IMR-90 (cell line): ENCODE results near the gene FBLN7. TPM values are rescaled to one million over a fixed set of nuclear protein-coding genes. Genes with fewer than 3 reads are reported as not detected.
"Not testable (repeated sequence)": the region's sequence is repeated elsewhere in the genome, so short reads cannot be mapped to it uniquely, and the experiment has no call there.

Experiments used
- ATAC-seq: fragments of 200-7000 bp; cut with Tn5 transposase; 2 replicates; pipeline ENCODE4 v1.9.1; 2020; ENCODE audit warnings: low read depth, mild to moderate bottlenecking, moderate library complexity
- BruUV-seq: library from RNA; stranded (reverse); fragments of 400-500 nt; replicated peaks from 2 replicates; lab custom pipeline; 2021; lab: Mats Ljungman, UMichigan
- CTCF ChIA-PET: fragments of 300-600 bp; formaldehyde crosslinking; extraction: SDS; loops from one replicate; lab custom pipeline; 2021; ENCODE audit warnings: antibody characterized with exemption; lab: Yijun Ruan, JAX
- POLR2A ChIA-PET: fragments of 300-600 bp; sonication (Branson Sonifier 250); formaldehyde crosslinking; loops from one replicate; lab custom pipeline; 2022; ENCODE audit warnings: antibody characterized with exemption; ENCODE audit not compliant: unreplicated experiment; lab: Charles Lee
- DNase-seq: peaks from one replicate; pipeline ENCODE4 v3.0.0; 2013
- H2AFZ ChIP-seq: replicated peaks from 2 replicates; pipeline ENCODE3; 2013; ENCODE audit warnings: low read length, mild to moderate bottlenecking; ENCODE audit not compliant: poor library complexity
- H2AK5ac ChIP-seq: 2 replicates; pipeline ENCODE4 v1.6.1; 2013; ENCODE audit warnings: low read depth, low read length, inconsistent platforms
- H2AK9ac ChIP-seq: replicated peaks from 2 replicates; pipeline ENCODE3; 2013; ENCODE audit warnings: mild to moderate bottlenecking, low read depth, low read length, moderate library complexity; ENCODE audit not compliant: poor library complexity
- H2BK120ac ChIP-seq: 2 replicates; pipeline ENCODE4 v1.6.1; 2013; ENCODE audit warnings: low read depth, low read length, inconsistent platforms
- H2BK15ac ChIP-seq: 3 replicates; pipeline ENCODE4 v1.6.1; 2013; ENCODE audit warnings: low read depth, low read length, inconsistent platforms
- H2BK20ac ChIP-seq: 2 replicates; pipeline ENCODE4 v1.6.1; 2013; ENCODE audit warnings: low read depth, mild to moderate bottlenecking, inconsistent platforms, low read length, moderate library complexity
- H2BK5ac ChIP-seq: 2 replicates; pipeline ENCODE4 v1.6.1; 2013; ENCODE audit warnings: mild to moderate bottlenecking, low read depth, low read length, inconsistent platforms; ENCODE audit not compliant: poor library complexity, severe bottlenecking
- H3K14ac ChIP-seq: replicated peaks from 2 replicates; pipeline ENCODE4 v1.6.1; 2013; ENCODE audit warnings: low read depth, low read length, inconsistent platforms
- H3K18ac ChIP-seq: 2 replicates; pipeline ENCODE4 v1.6.1; 2013; ENCODE audit warnings: low read depth, low read length, control low read depth
- H3K23ac ChIP-seq: 2 replicates; pipeline ENCODE4 v1.6.1; 2013; ENCODE audit warnings: low read depth, low read length, inconsistent platforms
- H3K27ac ChIP-seq: 2 replicates; pipeline ENCODE4 v1.5.1; 2013; ENCODE audit warnings: mild to moderate bottlenecking, control low read depth, low read length; ENCODE audit not compliant: insufficient read depth
- H3K27me3 ChIP-seq: 2 replicates; pipeline ENCODE4 v1.6.1; 2013; ENCODE audit warnings: low read length; ENCODE audit not compliant: control insufficient read depth, insufficient read depth
- H3K36me3 ChIP-seq: 2 replicates; pipeline ENCODE4 v1.6.1; 2013; ENCODE audit warnings: low read length, mixed read lengths; ENCODE audit not compliant: control insufficient read depth, insufficient read depth
- H3K4ac ChIP-seq: 2 replicates; pipeline ENCODE4 v1.6.1; 2013; ENCODE audit warnings: low read depth, low read length, inconsistent platforms
- H3K4me1 ChIP-seq: 2 replicates; pipeline ENCODE4 v1.6.1; 2013; ENCODE audit warnings: low read length, mixed read lengths; ENCODE audit not compliant: control insufficient read depth, insufficient read depth
- H3K4me2 ChIP-seq: 2 replicates; pipeline ENCODE4 v1.6.1; 2013; ENCODE audit warnings: low read depth, mild to moderate bottlenecking, control low read depth, low read length, moderate library complexity
- H3K4me3 ChIP-seq: 2 replicates; pipeline ENCODE4 v1.5.1; 2013; ENCODE audit warnings: low read depth, mild to moderate bottlenecking, control low read depth, low read length, moderate library complexity; ENCODE audit not compliant: insufficient read depth
- H3K56ac ChIP-seq: 2 replicates; pipeline ENCODE4 v1.6.1; 2013; ENCODE audit warnings: low read length, inconsistent platforms; ENCODE audit not compliant: insufficient read depth; ENCODE audit errors: extremely low read depth
- H3K79me1 ChIP-seq, 2 experiments: 2 replicates each; pipeline ENCODE4 v1.6.1; 2013; ENCODE audit warnings: low read length in 2 of 2, inconsistent platforms in 1 of 2, low read depth in 1 of 2
- H3K9ac ChIP-seq: 2 replicates; pipeline ENCODE4 v1.6.1; 2013; ENCODE audit warnings: low read depth, low read length, control low read depth
- H3K9me1 ChIP-seq: 2 replicates; pipeline ENCODE4 v1.6.1; 2013; ENCODE audit warnings: low read length, inconsistent platforms; ENCODE audit not compliant: insufficient read depth
- H3K9me3 ChIP-seq: 2 replicates; pipeline ENCODE4 v1.6.1; 2013; ENCODE audit warnings: low read length; ENCODE audit not compliant: control insufficient read depth, insufficient read depth
- H4K20me1 ChIP-seq: 2 replicates; pipeline ENCODE4 v1.6.1; 2013; ENCODE audit warnings: low read length, inconsistent platforms; ENCODE audit not compliant: insufficient read depth
- H4K5ac ChIP-seq: 2 replicates; pipeline ENCODE4 v1.6.1; 2013; ENCODE audit warnings: mild to moderate bottlenecking, low read depth, low read length, control low read depth
- H4K8ac ChIP-seq, 2 experiments: 2 replicates each; pipeline ENCODE4 v1.6.1; 2013; ENCODE audit warnings: low read depth in 2 of 2, low read length in 2 of 2, control low read depth in 1 of 2, inconsistent platforms in 1 of 2
- H4K91ac ChIP-seq: 2 replicates; pipeline ENCODE4 v1.6.1; 2013; ENCODE audit warnings: low read depth, low read length, inconsistent platforms; ENCODE audit not compliant: insufficient read depth
- WGBS, 2 experiments: methylation state at CpG; one replicate each; pipeline versions ENCODE4 v1.1.5 to v1.1.7; 2013; ENCODE audit warnings: missing lambda C conversion rate in 2 of 2; ENCODE audit not compliant: insufficient read length in 1 of 2; ENCODE audit errors: extremely low coverage in 2 of 2; 5-methylcytosine and 5-hydroxymethylcytosine counted together
- dilution Hi-C: fragments of 300-500 bp; cut with HindIII; formaldehyde crosslinking; loops from one replicate; pipeline ENCODE4 v1.14.3; 2018; ENCODE audit warnings: low sequenced_read_pairs; ENCODE audit not compliant: unreplicated experiment
- in situ Hi-C: fragments of 300-500 bp; cut with MboI; formaldehyde crosslinking; loops from 3 replicates; pipeline ENCODE4 v1.14.3; 2019; ENCODE audit warnings: low sequenced_read_pairs, inconsistent platforms, mixed read lengths
- intact Hi-C: fragments of 100-400 bp; cut with micrococcal nuclease; formaldehyde crosslinking; loops from 2 replicates; pipeline ENCODE4 v1.10.0; 2022
- polyA plus RNA-seq, 3 experiments: library from polyadenylated mRNA; depleted of rRNA; stranded (reverse); fragments of >200 nt; gene quantifications; 2 replicates each; pipeline ENCODE4 v1.2.3, GENCODE V29; 2012; ENCODE audit warnings: low replicate concordance in 1 of 3
- total RNA-seq: library from RNA; depleted of rRNA; stranded (reverse); fragments of >200 nt; gene quantifications from 2 replicates; pipeline ENCODE4 v1.2.3, GENCODE V29; 2012

The FBLN7 gene
- total and polyA plus RNA-seq, 2 of the 4 experiments (the other 2 are of a cell fraction): 0.18 to 1.2 TPM

GRCh38 chr2:112139033-112139614 lies 939 bp downstream of the FBLN7 start:
- H3K79me1 ChIP-seq, DNase-seq, H4K8ac ChIP-seq, CTCF ChIA-PET, POLR2A ChIA-PET, H2BK5ac ChIP-seq, H2BK15ac ChIP-seq, H3K18ac ChIP-seq, intact Hi-C loops, H2AFZ ChIP-seq, H4K20me1 ChIP-seq, H2AK9ac ChIP-seq, H3K4me2 ChIP-seq, H2AK5ac ChIP-seq, H3K27me3 ChIP-seq, H3K27ac ChIP-seq, H3K9me3 ChIP-seq, dilution Hi-C loops, ATAC-seq, H2BK120ac ChIP-seq, H3K23ac ChIP-seq, H3K4me3 ChIP-seq, H4K5ac ChIP-seq, H3K4ac ChIP-seq, H3K14ac ChIP-seq, H2BK20ac ChIP-seq, H3K56ac ChIP-seq, H4K91ac ChIP-seq, H3K9me1 ChIP-seq, in situ Hi-C loops, H3K36me3 ChIP-seq, BruUV-seq, H3K9ac ChIP-seq, H3K4me1 ChIP-seq: not testable (repeated sequence)
- no CpG with 5 or more reads among the region's 32 CpGs for WGBS, 2 experiments

GRCh38 chr2:112139661-112140204 lies 1.5 kb downstream of the FBLN7 start:
- H3K4me2 ChIP-seq, H3K27me3 ChIP-seq, H3K56ac ChIP-seq, H3K27ac ChIP-seq, H2AK9ac ChIP-seq, dilution Hi-C loops, H3K4me3 ChIP-seq, H3K9me1 ChIP-seq, H4K8ac ChIP-seq, DNase-seq, H4K91ac ChIP-seq, POLR2A ChIA-PET, H2BK20ac ChIP-seq, H2AFZ ChIP-seq, H4K5ac ChIP-seq, intact Hi-C loops, H3K14ac ChIP-seq, CTCF ChIA-PET, H4K20me1 ChIP-seq, H3K23ac ChIP-seq, H3K79me1 ChIP-seq, in situ Hi-C loops, H2BK120ac ChIP-seq, H3K18ac ChIP-seq, H3K4me1 ChIP-seq, H2BK15ac ChIP-seq, H3K4ac ChIP-seq, H3K9ac ChIP-seq, H2BK5ac ChIP-seq, ATAC-seq, BruUV-seq, H2AK5ac ChIP-seq, H3K9me3 ChIP-seq, H3K36me3 ChIP-seq: not testable (repeated sequence)
- 13% methylated on average over 12 of the region's 38 CpGs; no CpG with 5 or more reads in 1 of the 2 experiments for WGBS, 2 experiments
